B cell (primary cell): ENCODE data around the gene SNX17. TPM values are rescaled to one million over a fixed set of nuclear protein-coding genes. Genes with fewer than 3 reads are reported as not detected.

Source experiments
- ATAC-seq: fragments of 200-7000 bp; cut with Tn5 transposase; one replicate; pipeline ENCODE4 v1.10.0; 2021; ENCODE audit warnings: low read depth, mild to moderate bottlenecking, moderate number of reproducible peaks, moderate library complexity
- CTCF ChIA-PET: fragments of 350-600 bp; sonication (Branson Sonifier 250); formaldehyde crosslinking; loops from one replicate; lab custom pipeline; 2021; ENCODE audit warnings: antibody characterized with exemption, inconsistent platforms; lab: Charles Lee
- POLR2A ChIA-PET: fragments of 350-600 bp; sonication (Branson Sonifier 250); formaldehyde crosslinking; loops from one replicate; lab custom pipeline; 2021; ENCODE audit warnings: antibody characterized with exemption; lab: Charles Lee
- DNase-seq: peaks from one replicate; pipeline ENCODE4 v3.0.0; 2013
- H2AFZ ChIP-seq: 2 replicates; pipeline ENCODE4 v1.6.1; 2012; ENCODE audit warnings: mild to moderate bottlenecking, low read depth, low read length; ENCODE audit not compliant: insufficient read depth, poor library complexity, severe bottlenecking
- H3K27ac ChIP-seq, 2 donors: 1 replicate in 1 of 2; 2 replicates in 1 of 2; pipeline ENCODE4 v1.5.1; 2012 to 2013; ENCODE audit warnings: low read length in 2 of 2, mild to moderate bottlenecking in 2 of 2, moderate library complexity in 1 of 2
- H3K27me3 ChIP-seq, 4 experiments: fragments of 200-600 bp in 1 of 4; sonication (generic) in 1 of 4; replicated peaks in 1 of 4; 1 replicate in 2 of 4; 2 replicates in 2 of 4; pipeline versions ENCODE4 v1.6.1 to v1.7.0; 2013 to 2016; ENCODE audit warnings: low read length in 3 of 4, mild to moderate bottlenecking in 2 of 4, mixed read lengths in 1 of 4, moderate library complexity in 1 of 4; ENCODE audit not compliant: insufficient read depth in 4 of 4, control insufficient read depth in 3 of 4; ENCODE audit errors: control extremely low read depth in 1 of 4
- H3K36me3 ChIP-seq, 2 experiments: replicated peaks in 1 of 2; 1 replicate in 1 of 2; 2 replicates in 1 of 2; pipeline versions ENCODE4 v1.6.1 to v1.7.1; 2013; ENCODE audit warnings: low read length in 1 of 2; ENCODE audit not compliant: insufficient read depth in 2 of 2, control insufficient read depth in 1 of 2; ENCODE audit errors: control extremely low read depth in 1 of 2, extremely low read depth in 1 of 2
- H3K4me1 ChIP-seq, 2 donors: fragments of 200-600 bp in 1 of 2; sonication (generic) in 1 of 2; 1 replicate in 1 of 2; 2 replicates in 1 of 2; pipeline versions ENCODE4 v1.5.1 to v1.6.1; 2013 to 2017; ENCODE audit warnings: low read length in 2 of 2; ENCODE audit not compliant: control insufficient read depth in 2 of 2, insufficient read depth in 2 of 2
- H3K4me2 ChIP-seq: replicated peaks from 2 replicates; pipeline ENCODE3; 2012; ENCODE audit warnings: mild to moderate bottlenecking, low read depth, low read length; ENCODE audit not compliant: poor library complexity, severe bottlenecking
- H3K4me3 ChIP-seq, 5 experiments: fragments of 200-600 bp in 1 of 5; sonication (generic) in 1 of 5; 1 replicate in 3 of 5; 2 replicates in 2 of 5; pipeline versions ENCODE4 v1.5.1 to v1.7.0; 2011 to 2016; ENCODE audit warnings: low read length in 4 of 5, mild to moderate bottlenecking in 4 of 5, low read depth in 2 of 5, control low read depth in 1 of 5, moderate library complexity in 1 of 5; ENCODE audit not compliant: insufficient read depth in 1 of 5; ENCODE audit errors: control extremely low read depth in 1 of 5, extremely low read depth in 1 of 5
- H3K79me2 ChIP-seq: fragments of 200-600 bp; sonication (generic); one replicate; pipeline ENCODE4 v1.6.0; 2016; ENCODE audit warnings: low read length; ENCODE audit not compliant: control insufficient read depth, insufficient read depth
- H3K9ac ChIP-seq: fragments of 200-600 bp; sonication (generic); 2 replicates; pipeline ENCODE4 v1.6.1; 2017; ENCODE audit warnings: mild to moderate bottlenecking, low read length, moderate library complexity
- H3K9me3 ChIP-seq, 3 donors: one replicate each; pipeline versions ENCODE4 v1.6.1 to v1.7.1; 2013; ENCODE audit warnings: low read length in 2 of 3; ENCODE audit not compliant: control insufficient read depth in 2 of 3, insufficient read depth in 1 of 3; ENCODE audit errors: control extremely low read depth in 1 of 3
- H4K20me1 ChIP-seq: 2 replicates; pipeline ENCODE4 v1.6.0; 2012; ENCODE audit warnings: mild to moderate bottlenecking, low read length; ENCODE audit not compliant: insufficient read depth, control insufficient read depth, poor library complexity, severe bottlenecking
- H3K27ac Mint-ChIP-seq: one replicate; pipeline ENCODE4 v1.8.0; 2021; ENCODE audit warnings: mixed read lengths
- H3K27me3 Mint-ChIP-seq: one replicate; pipeline ENCODE4 v1.8.0; 2021; ENCODE audit warnings: mixed read lengths
- H3K4me1 Mint-ChIP-seq: one replicate; pipeline ENCODE4 v1.8.0; 2021; ENCODE audit warnings: mixed read lengths
- H3K4me3 Mint-ChIP-seq: one replicate; pipeline ENCODE4 v1.8.0; 2021; ENCODE audit warnings: mixed read lengths
- H3K9me3 Mint-ChIP-seq: one replicate; pipeline ENCODE4 v1.8.0; 2022; ENCODE audit warnings: mixed read lengths; ENCODE audit not compliant: insufficient read depth
- EZH2 ChIP-seq: IDR thresholded peaks from 2 replicates; pipeline ENCODE4 v1.6.1; 2012; ENCODE audit warnings: borderline replicate concordance, low read depth, mild to moderate bottlenecking, moderate library complexity, low read length; ENCODE audit not compliant: insufficient read depth, poor library complexity, severe bottlenecking
- WGBS: methylation state at CpG from one replicate; pipeline ENCODE4 v1.1.5; 2013; ENCODE audit warnings: missing lambda C conversion rate; ENCODE audit not compliant: insufficient coverage; 5-methylcytosine and 5-hydroxymethylcytosine counted together
- intact Hi-C: fragments of 100-400 bp; cut with micrococcal nuclease; formaldehyde crosslinking; loops from one replicate; pipeline ENCODE4 v1.10.0; 2022
- polyA plus RNA-seq: library from polyadenylated mRNA; depleted of rRNA; stranded (reverse); fragments of >200 nt; gene quantifications from 2 replicates; pipeline ENCODE4 v1.2.3, GENCODE V29; 2012
- total RNA-seq, 2 donors: library from RNA; stranded (reverse); fragments of 120-200 nt in 1 of 2; gene quantifications; 1 replicate in 1 of 2; 2 replicates in 1 of 2; pipeline versions ENCODE4 v1.2.3 to v1.2.4, GENCODE V29; 2013 to 2022
- TF ChIP-seq, protein P1 (sequence below): fragments of 200-600 bp; IDR thresholded peaks from one replicate; pipeline ENCODE4 v1.8.0; 2022; ENCODE audit warnings: antibody characterized with exemption, mild to moderate bottlenecking

Gene SNX17
- total and polyA plus RNA-seq, 2 donors (not counting 1 experiment from before 2014, with no cell fraction given) = 103 to 158 TPM

DNA sequence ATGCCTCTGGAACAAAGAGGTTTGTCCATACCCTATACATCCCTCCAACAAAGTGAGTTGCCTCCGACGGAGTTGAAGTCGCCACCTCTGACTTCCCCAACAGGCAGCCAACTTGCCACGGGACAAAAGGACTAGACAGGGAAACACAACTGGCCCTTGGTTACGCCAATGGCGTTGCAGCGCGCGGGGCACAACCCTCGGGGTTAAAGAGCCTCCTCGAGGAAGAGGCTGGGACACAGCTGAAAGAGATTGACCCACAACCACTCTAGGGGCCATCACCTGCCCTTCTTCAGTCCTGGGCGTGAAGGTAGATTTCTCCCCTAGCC is 14.4 kb upstream of the SNX17 start:
- WGBS = 0% methylated on average over 12 of the region's 12 CpGs
- Histone ChIP-seq H3K4me2 (peak overlapping the region; percentile 95), H3K9ac (peak overlapping the region; percentile 78), H3K36me3 (no peaks in the 10 kb centered on the region), H3K4me1 (peaks cover 18 to 25% of the 10 kb centered on the region in 2 donors), H2AFZ (peak overlapping the region; percentile 98), H3K9me3 (no peaks in the 10 kb centered on the region), H4K20me1 (peaks cover 22% of the 10 kb centered on the region), H3K79me2 (peaks cover 65% of the 10 kb centered on the region), H3K27me3 (no peaks in the 10 kb centered on the region), H3K27ac (peak overlapping the region; percentile 86 to 88), H3K4me3 (peak overlapping the region; percentile 64 to 90 (median 82))
- intact Hi-C loops = loop anchor here (1.0 to 5.0 kb wide), 8 partner anchors 14 to 1396 kb away; partner anchors contain the start of genes CAD, EIF2B4, MPV17 and NRBP1
- ATAC-seq (no peak), DNase-seq (no peak)
- CTCF ChIA-PET = interaction anchor here (1.0 to 2.0 kb wide), 3 partner anchors 13 to 53 kb away, joined by 4 to 14 read pairs (median 8); partner anchors contain the start of genes EIF2B4, PPM1G and SNX17
- no peaks in the 10 kb centered on the region for H3K9me3 Mint-ChIP-seq
- POLR2A ChIA-PET = interaction anchor here (0.6 to 2.9 kb wide), 4 partner anchors 15 to 144 kb away, joined by 4 to 34 read pairs (median 7); partner anchors contain the start of genes ATRAID, EIF2B4, MPV17 and SLC5A6
- peaks cover 50% of the 10 kb centered on the region for H3K4me1 Mint-ChIP-seq
- peak overlapping the region; percentile 97 for H3K4me3 Mint-ChIP-seq
- no peaks in the 10 kb centered on the region for H3K27me3 Mint-ChIP-seq
- TF ChIP-seq EZH2 = no peak
- TF ChIP-seq, protein P1, sequence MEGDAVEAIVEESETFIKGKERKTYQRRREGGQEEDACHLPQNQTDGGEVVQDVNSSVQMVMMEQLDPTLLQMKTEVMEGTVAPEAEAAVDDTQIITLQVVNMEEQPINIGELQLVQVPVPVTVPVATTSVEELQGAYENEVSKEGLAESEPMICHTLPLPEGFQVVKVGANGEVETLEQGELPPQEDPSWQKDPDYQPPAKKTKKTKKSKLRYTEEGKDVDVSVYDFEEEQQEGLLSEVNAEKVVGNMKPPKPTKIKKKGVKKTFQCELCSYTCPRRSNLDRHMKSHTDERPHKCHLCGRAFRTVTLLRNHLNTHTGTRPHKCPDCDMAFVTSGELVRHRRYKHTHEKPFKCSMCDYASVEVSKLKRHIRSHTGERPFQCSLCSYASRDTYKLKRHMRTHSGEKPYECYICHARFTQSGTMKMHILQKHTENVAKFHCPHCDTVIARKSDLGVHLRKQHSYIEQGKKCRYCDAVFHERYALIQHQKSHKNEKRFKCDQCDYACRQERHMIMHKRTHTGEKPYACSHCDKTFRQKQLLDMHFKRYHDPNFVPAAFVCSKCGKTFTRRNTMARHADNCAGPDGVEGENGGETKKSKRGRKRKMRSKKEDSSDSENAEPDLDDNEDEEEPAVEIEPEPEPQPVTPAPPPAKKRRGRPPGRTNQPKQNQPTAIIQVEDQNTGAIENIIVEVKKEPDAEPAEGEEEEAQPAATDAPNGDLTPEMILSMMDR = no peak
- peak overlapping the region; percentile 99 for H3K27ac Mint-ChIP-seq
